RWPE1 (cell line): ENCODE measurements around the gene DCAF8.

ENCODE experiments used
- CTCF ChIA-PET: fragments of 350-600 bp; sonication (Branson Sonifier 250); formaldehyde crosslinking; extraction: SDS; loops from one replicate; lab custom pipeline; 2021; lab: Yijun Ruan, JAX
- POLR2A ChIA-PET: fragments of 400-600 bp; formaldehyde crosslinking; extraction: SDS; loops from one replicate; lab custom pipeline; 2020; ENCODE audit warnings: antibody characterized with exemption; ENCODE audit not compliant: low non-redundant PET; lab: Yijun Ruan, JAX
- DNase-seq: peaks from one replicate; pipeline ENCODE4 v3.0.0; 2012; ENCODE audit warnings: low spot score
- H3K27ac ChIP-seq: fragments of 450-650 bp; 2 replicates; pipeline ENCODE4 v1.5.1; 2017
- TF ChIP-seq, protein P1 (sequence below): fragments of 450-650 bp; conservative IDR thresholded peaks from 2 replicates; pipeline ENCODE4 v1.5.1; 2017; ENCODE audit warnings: low read depth, mild to moderate bottlenecking

The DCAF8 gene

DNA sequence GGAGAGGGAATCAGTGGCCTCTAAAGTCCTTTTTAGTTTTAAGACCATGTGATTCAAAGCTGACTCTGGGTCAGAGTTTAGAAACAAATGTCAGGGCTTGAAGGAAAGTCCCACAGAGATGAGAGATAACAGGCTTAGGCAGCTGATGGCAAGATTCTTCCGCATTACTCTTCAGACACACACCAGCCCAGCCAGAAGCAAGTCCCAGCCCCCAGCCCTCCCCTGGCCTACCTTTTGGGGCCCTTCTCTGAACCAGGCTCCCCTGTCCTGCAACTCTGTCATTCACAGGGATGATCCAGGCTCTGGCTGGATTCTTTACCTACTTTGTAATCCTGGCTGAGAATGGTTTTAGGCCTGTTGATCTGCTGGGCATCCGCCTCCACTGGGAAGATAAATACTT, 85.1 kb downstream of the DCAF8 start:
- ChIA-PET CTCF (no interaction called here), POLR2A (no interaction called here)
- DNase-seq = no peak
- TF ChIP-seq, protein P1, sequence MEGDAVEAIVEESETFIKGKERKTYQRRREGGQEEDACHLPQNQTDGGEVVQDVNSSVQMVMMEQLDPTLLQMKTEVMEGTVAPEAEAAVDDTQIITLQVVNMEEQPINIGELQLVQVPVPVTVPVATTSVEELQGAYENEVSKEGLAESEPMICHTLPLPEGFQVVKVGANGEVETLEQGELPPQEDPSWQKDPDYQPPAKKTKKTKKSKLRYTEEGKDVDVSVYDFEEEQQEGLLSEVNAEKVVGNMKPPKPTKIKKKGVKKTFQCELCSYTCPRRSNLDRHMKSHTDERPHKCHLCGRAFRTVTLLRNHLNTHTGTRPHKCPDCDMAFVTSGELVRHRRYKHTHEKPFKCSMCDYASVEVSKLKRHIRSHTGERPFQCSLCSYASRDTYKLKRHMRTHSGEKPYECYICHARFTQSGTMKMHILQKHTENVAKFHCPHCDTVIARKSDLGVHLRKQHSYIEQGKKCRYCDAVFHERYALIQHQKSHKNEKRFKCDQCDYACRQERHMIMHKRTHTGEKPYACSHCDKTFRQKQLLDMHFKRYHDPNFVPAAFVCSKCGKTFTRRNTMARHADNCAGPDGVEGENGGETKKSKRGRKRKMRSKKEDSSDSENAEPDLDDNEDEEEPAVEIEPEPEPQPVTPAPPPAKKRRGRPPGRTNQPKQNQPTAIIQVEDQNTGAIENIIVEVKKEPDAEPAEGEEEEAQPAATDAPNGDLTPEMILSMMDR = no peak
- no peak overlapping the region for H3K27ac ChIP-seq

DNA sequence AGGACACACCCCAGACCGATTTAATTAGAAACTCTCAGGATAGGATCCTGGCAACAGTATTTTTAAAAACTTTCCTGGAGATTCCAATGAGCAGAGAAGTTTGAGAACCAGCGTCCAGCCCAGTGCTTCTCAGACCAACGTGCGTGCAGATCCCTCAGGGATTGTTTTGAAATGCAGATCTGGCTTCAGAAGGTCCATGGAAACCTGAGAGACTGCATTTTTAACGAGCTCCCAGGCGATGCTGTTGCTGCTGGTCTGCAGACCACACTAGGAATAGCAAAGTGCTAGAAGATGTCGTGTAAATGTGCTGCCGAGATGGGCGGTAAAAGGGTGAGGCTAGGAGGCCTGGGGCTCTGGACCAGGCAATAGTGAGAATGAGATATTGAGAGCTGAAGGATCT, 90.4 kb downstream of the DCAF8 start:
- H3K27ac ChIP-seq = no peak overlapping the region
- DNase-seq = no peak
- TF ChIP-seq, protein P1 = no peak
- CTCF ChIA-PET = interaction anchor here (0.6 kb wide), 1 partner anchor 66 kb away, joined by 4 read pairs; no protein-coding TSS in a partner anchor
- POLR2A ChIA-PET = no interaction called here

DNA sequence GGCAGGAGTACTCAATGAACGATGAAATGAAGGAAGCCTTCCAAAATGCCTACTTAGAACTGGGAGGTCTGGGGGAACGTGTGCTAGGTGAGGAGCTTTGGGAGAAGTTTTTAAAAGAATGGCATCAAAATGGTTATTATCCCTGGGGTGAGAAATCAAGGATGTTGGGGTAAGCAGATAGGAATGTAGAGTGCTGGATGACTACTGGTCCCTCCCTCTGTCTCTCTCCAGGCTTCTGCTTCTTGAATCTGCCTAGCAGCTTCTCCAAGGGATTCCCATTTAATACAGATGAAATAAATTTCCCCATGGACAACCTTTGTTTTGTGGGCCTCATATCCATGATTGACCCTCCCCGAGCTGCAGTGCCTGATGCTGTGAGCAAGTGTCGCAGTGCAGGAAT, 91.0 kb downstream of the DCAF8 start:
- TF ChIP-seq, protein P1 = no peak
- ChIA-PET POLR2A (no interaction called here), CTCF (interaction anchor here (0.6 kb wide), 1 partner anchor 14 kb away, joined by 3 read pairs; no protein-coding TSS in a partner anchor)
- peak; percentile 24 for DNase-seq
- H3K27ac ChIP-seq = no peak overlapping the region

DNA sequence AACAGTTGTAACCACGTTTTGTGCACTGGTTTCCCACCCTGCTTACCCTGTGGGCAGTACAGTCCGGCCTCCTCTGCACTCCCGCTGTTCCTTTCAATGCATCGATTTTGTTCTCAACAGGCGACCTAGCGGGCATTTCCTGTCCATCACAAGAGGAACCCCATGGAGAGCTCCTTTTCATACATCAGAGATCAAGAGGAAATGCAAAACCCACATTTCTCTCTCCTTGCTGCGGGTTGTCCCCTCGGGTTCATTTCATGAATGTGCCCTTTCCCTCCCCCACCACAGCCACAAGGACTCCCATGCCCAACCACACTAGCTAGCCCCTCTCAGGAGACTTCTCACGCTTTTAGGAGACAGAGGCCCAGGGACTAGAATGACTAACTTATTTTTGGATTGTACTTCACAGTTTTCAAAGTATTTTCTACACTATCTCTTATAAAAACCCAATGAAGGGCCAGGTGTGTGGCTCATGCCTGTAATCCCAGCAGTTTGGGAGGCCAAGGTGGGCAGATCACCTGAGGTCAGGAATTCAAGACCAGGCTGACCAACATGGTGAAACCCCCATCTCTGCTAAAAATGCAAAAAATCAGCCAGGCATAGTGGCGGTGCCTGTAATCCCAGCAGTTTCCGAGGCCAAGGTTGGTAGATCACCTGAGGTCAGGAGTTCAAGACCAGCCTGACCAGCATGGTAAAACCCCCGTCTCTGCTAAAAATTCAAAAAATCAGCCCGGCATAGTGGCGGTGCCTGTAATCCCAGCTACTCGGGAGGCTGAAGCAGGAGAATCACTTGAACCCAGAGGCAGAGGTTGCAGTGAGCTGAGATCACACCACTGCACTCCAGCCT, 92.6 kb downstream of the DCAF8 start:
- no peak for DNase-seq
- H3K27ac ChIP-seq = no peak overlapping the region
- TF ChIP-seq, protein P1 = no peak
- ChIA-PET CTCF (interaction anchor here (0.6 kb wide), 1 partner anchor 23 kb away, joined by 5 read pairs; no protein-coding TSS in a partner anchor), POLR2A (no interaction called here)

DNA sequence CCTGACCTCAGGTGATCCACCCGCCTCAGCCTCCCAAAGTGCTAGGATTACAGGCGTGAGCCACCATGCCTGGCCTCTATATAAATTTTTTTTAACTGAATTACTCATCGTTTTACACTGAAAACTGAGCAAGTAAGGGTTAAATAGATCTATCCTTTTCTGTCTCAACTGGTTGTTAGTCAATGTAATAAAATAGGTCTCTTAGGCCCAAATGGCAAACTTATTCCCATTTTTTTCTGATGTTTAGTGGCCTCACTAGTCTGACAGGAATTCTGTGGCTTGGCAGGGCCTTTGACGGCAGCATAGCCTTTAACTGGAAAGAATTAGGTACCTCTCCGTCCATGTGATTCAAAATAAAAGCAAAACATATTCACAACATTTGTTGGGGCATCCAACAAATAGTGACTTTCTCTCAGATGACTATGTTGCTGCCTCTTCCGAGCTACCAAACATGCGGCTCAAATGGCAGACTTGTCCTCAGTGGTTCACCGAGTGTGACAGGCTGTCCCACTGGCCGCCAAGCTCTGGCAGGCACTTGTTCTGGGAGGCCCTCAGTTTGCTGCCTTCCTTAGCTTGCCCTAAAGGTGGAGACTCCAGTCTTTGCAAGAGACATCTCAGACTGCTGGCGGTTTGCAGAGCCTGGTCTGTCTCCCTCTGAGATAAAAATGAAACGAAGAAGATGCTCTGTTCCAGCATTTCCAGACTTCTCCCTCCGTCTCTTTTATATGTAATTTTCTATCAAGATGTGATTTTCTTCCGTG, 93.6 kb downstream of the DCAF8 start:
- H3K27ac ChIP-seq = no peak overlapping the region
- POLR2A ChIA-PET = no interaction called here
- TF ChIP-seq, protein P1 = no peak
- DNase-seq = no peak
- CTCF ChIA-PET = no interaction called here

DNA sequence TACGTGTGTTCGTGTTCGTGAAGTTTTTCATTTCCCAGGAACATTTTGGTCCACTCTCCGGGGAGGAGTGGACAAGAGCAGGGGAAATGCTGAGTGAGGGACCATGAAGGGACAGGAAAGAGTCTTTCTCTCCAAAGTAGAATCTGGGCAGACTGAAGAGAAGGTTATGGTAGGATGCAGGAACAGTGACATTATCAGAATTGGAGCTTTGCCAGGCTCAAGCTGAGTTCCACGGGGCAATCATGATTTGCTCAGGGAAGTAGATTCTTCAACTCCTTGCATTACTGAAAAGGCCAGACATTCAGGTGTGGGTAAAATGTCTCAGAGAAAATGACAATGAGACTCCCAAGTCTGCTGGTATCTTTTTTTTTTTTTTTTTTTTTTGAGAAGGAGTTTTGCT, 94.3 kb downstream of the DCAF8 start:
- CTCF ChIA-PET = no interaction called here
- no peak for DNase-seq
- TF ChIP-seq, protein P1 = no peak
- no peak overlapping the region for H3K27ac ChIP-seq
- POLR2A ChIA-PET = no interaction called here
